ENCODE data around the gene SNRNP27.
A peak's percentile ranks its signal among the peaks of the same experiment; 100 is the strongest.

Gene SNRNP27

GRCh38 chr2:69943000-69943842 is 49.5 kb downstream of the SNRNP27 start:
- no peak for TF ChIP-seq CTCF (conservative IDR thresholded peaks at IDR 0.05; ENCODE audit: low read length)
- DNase-seq (ENCODE audit: low read depth), result no peak

GRCh38 chr2:69943843-69944525 is 50.2 kb downstream of the SNRNP27 start:
- no peak for DNase-seq (ENCODE audit: low read depth)
- H3K4me3 ChIP-seq (ENCODE audit: low read length), result no peak overlapping the region
- TF ChIP-seq CTCF (conservative IDR thresholded peaks at IDR 0.05; ENCODE audit: low read length), result no peak

More at GRCh38 chr2:69943000-69943842, 49.5 kb downstream of the SNRNP27 start:
- H3K4me3 ChIP-seq (ENCODE audit: low read length), result no peak overlapping the region

GRCh38 chr2:69944756-69945155 is 51.0 kb downstream of the SNRNP27 start:
- TF ChIP-seq CTCF (conservative IDR thresholded peaks at IDR 0.05; ENCODE audit: low read length), result no peak
- no peak for DNase-seq (ENCODE audit: low read depth)
- H3K4me3 ChIP-seq (ENCODE audit: low read length), result no peak overlapping the region

- H3K4me3 ChIP-seq (ENCODE audit: low read length), result no peak overlapping the region
- no peak for TF ChIP-seq CTCF (conservative IDR thresholded peaks at IDR 0.05; ENCODE audit: low read length)
- DNase-seq (ENCODE audit: low read depth), result no peak
Measured at GRCh38 chr2:69945441-69945840, 51.7 kb downstream of the SNRNP27 start.

- H3K4me3 ChIP-seq (ENCODE audit: low read length), result no peak overlapping the region
- TF ChIP-seq CTCF (conservative IDR thresholded peaks at IDR 0.05; ENCODE audit: low read length), result no peak
- no peak for DNase-seq (ENCODE audit: low read depth)
Measured at GRCh38 chr2:69945941-69946340, 52.2 kb downstream of the SNRNP27 start.

GRCh38 chr2:69946351-69947324 is 52.9 kb downstream of the SNRNP27 start:
- H3K4me3 ChIP-seq (ENCODE audit: low read length), result no peak overlapping the region
- TF ChIP-seq CTCF (conservative IDR thresholded peaks at IDR 0.05; ENCODE audit: low read length), result no peak
- DNase-seq (ENCODE audit: low read depth), result peak; percentile 51

Data from AG10803 (cell line).